ENCODE measurements around the gene ARHGEF16. TPM values are rescaled to one million over a fixed set of nuclear protein-coding genes. Genes with fewer than 3 reads are reported as not detected.

The ARHGEF16 gene
- total and polyA plus RNA-seq, 2 experiments from 2014 or later: not detected

GRCh38 chr1:3503525-3503886 is 49.0 kb downstream of the ARHGEF16 start:
- H3F3A ChIP-seq (ENCODE audit: insufficient read depth): no peaks in the 10 kb centered on the region
- peaks cover 15% of the 10 kb centered on the region for H3K4me1 ChIP-seq (ENCODE audit: insufficient read depth)
- no peaks in the 10 kb centered on the region for H3K9me2 ChIP-seq (ENCODE audit: insufficient read depth)
- no peak overlapping the region for H3K4me3 ChIP-seq
- no peaks in the 10 kb centered on the region for H3K79me2 ChIP-seq (ENCODE audit: insufficient read depth)
- peak overlapping the region; percentile 92 for H3K27ac ChIP-seq
- H4K20me1 ChIP-seq (ENCODE audit: insufficient read depth): no peaks in the 10 kb centered on the region
- H3K9me3 ChIP-seq (ENCODE audit: low read depth): no peaks in the 10 kb centered on the region
- H3K27me3 ChIP-seq (replicated peaks; ENCODE audit: insufficient read depth): no peaks in the 10 kb centered on the region
- in situ Hi-C loops (cut with MboI): no loop called here
- H3K9ac ChIP-seq: peak overlapping the region; percentile 75
- no peak overlapping the region for H3K4me2 ChIP-seq (ENCODE audit: unreplicated experiment)
- DNase-seq: no peak
- H3K36me3 ChIP-seq (ENCODE audit: low read depth): no peaks in the 10 kb centered on the region
- 95 to 96% methylated on average over 7 to 8 of the region's 8 CpGs for WGBS, 2 experiments (ENCODE audit: low coverage in 1 of 2, low lambda C conversion rate in 2 of 2, missing lambda C conversion rate in 2 of 2)
- no peak for TF ChIP-seq EZH2 (IDR thresholded peaks at IDR 0.05; ENCODE audit: insufficient read depth, poor library complexity, severe bottlenecking)
- no peak for TF ChIP-seq EZH2phosphoT487 (IDR thresholded peaks at IDR 0.05; ENCODE audit: insufficient read depth, low read depth)
- no peak overlapping the region for H2AFZ ChIP-seq

GRCh38 chr1:3504151-3504821 is 49.8 kb downstream of the ARHGEF16 start:
- H2AFZ ChIP-seq: 0 out of 2 replicates have a peak overlapping the region, but pooled peaks have one; percentile 35
- peak; percentile 99 for DNase-seq
- no peaks in the 10 kb centered on the region for H3K9me2 ChIP-seq (ENCODE audit: insufficient read depth)
- no peaks in the 10 kb centered on the region for H4K20me1 ChIP-seq (ENCODE audit: insufficient read depth)
- no peaks in the 10 kb centered on the region for H3K36me3 ChIP-seq (ENCODE audit: low read depth)
- H3K4me1 ChIP-seq (ENCODE audit: insufficient read depth): peaks cover 15% of the 10 kb centered on the region
- peak overlapping the region; percentile 92 for H3K27ac ChIP-seq
- in situ Hi-C loops (cut with MboI): no loop called here
- peak overlapping the region; percentile 59 for H3K4me2 ChIP-seq (ENCODE audit: unreplicated experiment)
- H3K9me3 ChIP-seq (ENCODE audit: low read depth): no peaks in the 10 kb centered on the region
- TF ChIP-seq EZH2phosphoT487 (IDR thresholded peaks at IDR 0.05; ENCODE audit: insufficient read depth, low read depth) (no peak), EZH2 (IDR thresholded peaks at IDR 0.05; ENCODE audit: insufficient read depth, poor library complexity, severe bottlenecking) (no peak)
- H3K79me2 ChIP-seq (ENCODE audit: insufficient read depth): no peaks in the 10 kb centered on the region
- no peaks in the 10 kb centered on the region for H3K27me3 ChIP-seq (replicated peaks; ENCODE audit: insufficient read depth)
- WGBS, 2 experiments (ENCODE audit: low coverage in 1 of 2, low lambda C conversion rate in 2 of 2, missing lambda C conversion rate in 2 of 2): 7 to 11% methylated on average over 23 to 30 of the region's 31 CpGs
- H3F3A ChIP-seq (ENCODE audit: insufficient read depth): no peaks in the 10 kb centered on the region
- H3K9ac ChIP-seq: peak overlapping the region; percentile 78
- peak overlapping the region; percentile 28; the same call in 1 of the 2 replicates for H3K4me3 ChIP-seq

GRCh38 chr1:3504822-3505153 is 50.3 kb downstream of the ARHGEF16 start:
- Histone ChIP-seq H4K20me1 (ENCODE audit: insufficient read depth) (no peaks in the 10 kb centered on the region), H3K9me2 (ENCODE audit: insufficient read depth) (no peaks in the 10 kb centered on the region), H3K27me3 (replicated peaks; ENCODE audit: insufficient read depth) (no peaks in the 10 kb centered on the region), H3K4me3 (peak overlapping the region; percentile 28; the same call in 1 of the 2 replicates), H3K9me3 (ENCODE audit: low read depth) (no peaks in the 10 kb centered on the region), H3K27ac (peak overlapping the region; percentile 92), H3K4me2 (ENCODE audit: unreplicated experiment) (peak overlapping the region; percentile 59), H2AFZ (0 out of 2 replicates have a peak overlapping the region, but pooled peaks have one; percentile 23), H3F3A (ENCODE audit: insufficient read depth) (no peaks in the 10 kb centered on the region), H3K4me1 (ENCODE audit: insufficient read depth) (peaks cover 15% of the 10 kb centered on the region), H3K9ac (peak overlapping the region; percentile 78), H3K79me2 (ENCODE audit: insufficient read depth) (no peaks in the 10 kb centered on the region), H3K36me3 (ENCODE audit: low read depth) (no peaks in the 10 kb centered on the region)
- in situ Hi-C loops (cut with MboI): no loop called here
- WGBS, 2 experiments (ENCODE audit: low coverage in 1 of 2, low lambda C conversion rate in 2 of 2, missing lambda C conversion rate in 2 of 2): 52 to 62% methylated on average over 6 to 7 of the region's 7 CpGs
- peak; percentile 35 for DNase-seq
- no peak for TF ChIP-seq EZH2phosphoT487 (IDR thresholded peaks at IDR 0.05; ENCODE audit: insufficient read depth, low read depth)
- TF ChIP-seq EZH2 (IDR thresholded peaks at IDR 0.05; ENCODE audit: insufficient read depth, poor library complexity, severe bottlenecking): no peak

DNA sequence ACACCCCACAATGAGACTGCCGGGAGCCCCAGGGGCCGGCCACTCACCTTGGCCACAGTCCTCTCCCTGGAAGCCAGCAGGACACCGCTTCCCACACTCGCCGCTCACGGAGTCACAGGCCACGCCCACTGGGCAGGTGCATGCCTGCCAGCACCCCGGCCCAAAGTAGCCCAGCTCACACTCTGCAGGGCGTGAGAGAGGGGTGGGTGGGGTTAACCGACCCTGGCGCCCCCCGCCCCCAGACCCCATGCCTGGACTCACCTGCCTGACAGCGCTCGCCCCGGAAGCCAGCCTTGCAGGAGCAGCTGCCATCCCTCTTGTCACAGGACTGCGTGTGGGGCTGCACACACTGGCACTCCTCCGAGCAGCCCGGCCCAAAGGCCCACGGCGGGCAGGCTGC is 50.7 kb downstream of the ARHGEF16 start:
- H3K27ac ChIP-seq: peak overlapping the region; percentile 92; the same call in 1 of the 2 replicates
- peaks cover 15% of the 10 kb centered on the region for H3K4me1 ChIP-seq (ENCODE audit: insufficient read depth)
- H3K9ac ChIP-seq: peak overlapping the region; percentile 78; the same call in 1 of the 2 replicates
- H4K20me1 ChIP-seq (ENCODE audit: insufficient read depth): no peaks in the 10 kb centered on the region
- no peaks in the 10 kb centered on the region for H3K9me2 ChIP-seq (ENCODE audit: insufficient read depth)
- no peaks in the 10 kb centered on the region for H3F3A ChIP-seq (ENCODE audit: insufficient read depth)
- no peak overlapping the region for H3K4me3 ChIP-seq
- in situ Hi-C loops (cut with MboI): no loop called here
- H3K36me3 ChIP-seq (ENCODE audit: low read depth): no peaks in the 10 kb centered on the region
- TF ChIP-seq EZH2phosphoT487 (IDR thresholded peaks at IDR 0.05; ENCODE audit: insufficient read depth, low read depth) (no peak), EZH2 (IDR thresholded peaks at IDR 0.05; ENCODE audit: insufficient read depth, poor library complexity, severe bottlenecking) (no peak)
- no peak overlapping the region for H3K4me2 ChIP-seq (ENCODE audit: unreplicated experiment)
- H3K79me2 ChIP-seq (ENCODE audit: insufficient read depth): no peaks in the 10 kb centered on the region
- H2AFZ ChIP-seq: no peak overlapping the region
- H3K27me3 ChIP-seq (replicated peaks; ENCODE audit: insufficient read depth): no peaks in the 10 kb centered on the region
- no peak for DNase-seq
- WGBS, 2 experiments (ENCODE audit: low coverage in 1 of 2, low lambda C conversion rate in 2 of 2, missing lambda C conversion rate in 2 of 2): 79 to 80% methylated on average over 7 to 20 of the region's 20 CpGs
- H3K9me3 ChIP-seq (ENCODE audit: low read depth): no peaks in the 10 kb centered on the region

All from GM23248 (cell line).